CD4-positive, alpha-beta T cell treated with Interleukin-10 for 1 hour (primary cell): ENCODE measurements around the gene MLST8.
"Not testable (repeated sequence)": the region's sequence is repeated elsewhere in the genome, so short reads cannot be mapped to it uniquely, and the experiment has no call there.

Experiments used
- DNase-seq: peaks from one replicate; pipeline ENCODE4 v3.0.0-alpha.2; 2020

MLST8 gene

DNA sequence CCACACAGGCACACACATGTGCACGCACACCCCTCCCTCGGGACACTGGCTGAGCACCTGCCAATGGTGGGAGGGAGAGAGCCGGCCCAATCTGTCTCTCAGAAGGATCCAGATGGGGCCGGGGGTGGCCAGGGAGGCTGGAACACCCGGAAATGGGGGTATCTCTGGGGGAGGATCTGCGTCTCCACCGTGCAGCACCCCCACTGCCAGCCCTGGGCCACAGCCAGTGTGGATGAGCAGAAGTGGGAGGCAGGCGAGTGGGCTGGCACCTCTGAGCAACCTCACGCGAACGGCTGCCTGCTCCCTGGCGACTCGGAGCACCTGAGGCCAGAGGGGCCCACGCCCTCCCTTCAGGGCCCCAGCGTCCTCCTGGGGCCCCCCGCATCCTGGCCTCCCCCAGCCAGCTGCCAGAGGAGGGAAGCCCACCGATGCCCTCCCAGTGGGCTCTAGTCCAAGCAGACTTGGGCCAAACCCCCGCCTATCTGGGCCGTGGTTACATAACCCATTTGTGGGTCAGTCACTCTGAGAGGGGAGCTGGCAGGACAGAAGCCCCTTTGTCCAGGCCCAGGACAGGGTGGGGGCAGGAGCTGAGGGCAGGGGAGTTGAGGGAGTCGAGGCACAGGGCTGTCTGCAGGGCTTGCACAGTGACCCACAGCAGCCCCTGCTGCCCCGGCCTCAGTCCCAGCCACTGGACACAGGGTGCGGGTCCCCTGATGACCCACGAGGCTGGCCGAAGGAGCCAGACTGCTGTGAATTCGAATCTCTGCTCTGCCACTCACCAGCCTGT lies 14.4 kb upstream of the MLST8 start:
- no peak for DNase-seq

DNA sequence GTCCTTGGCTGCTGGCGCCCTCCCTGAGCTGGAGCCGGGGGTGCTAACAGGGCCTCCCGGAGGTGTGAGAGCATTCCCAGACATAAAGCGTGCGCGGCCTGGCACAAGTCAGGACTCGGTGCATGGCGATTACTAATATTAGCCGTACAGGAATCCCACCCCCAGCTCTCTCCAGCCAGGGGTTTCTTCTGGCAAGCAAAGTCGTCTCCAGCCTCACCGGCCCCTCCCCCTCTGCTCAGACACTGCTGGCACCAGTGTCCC lies 13.9 kb upstream of the MLST8 start:
- no peak for DNase-seq

DNA sequence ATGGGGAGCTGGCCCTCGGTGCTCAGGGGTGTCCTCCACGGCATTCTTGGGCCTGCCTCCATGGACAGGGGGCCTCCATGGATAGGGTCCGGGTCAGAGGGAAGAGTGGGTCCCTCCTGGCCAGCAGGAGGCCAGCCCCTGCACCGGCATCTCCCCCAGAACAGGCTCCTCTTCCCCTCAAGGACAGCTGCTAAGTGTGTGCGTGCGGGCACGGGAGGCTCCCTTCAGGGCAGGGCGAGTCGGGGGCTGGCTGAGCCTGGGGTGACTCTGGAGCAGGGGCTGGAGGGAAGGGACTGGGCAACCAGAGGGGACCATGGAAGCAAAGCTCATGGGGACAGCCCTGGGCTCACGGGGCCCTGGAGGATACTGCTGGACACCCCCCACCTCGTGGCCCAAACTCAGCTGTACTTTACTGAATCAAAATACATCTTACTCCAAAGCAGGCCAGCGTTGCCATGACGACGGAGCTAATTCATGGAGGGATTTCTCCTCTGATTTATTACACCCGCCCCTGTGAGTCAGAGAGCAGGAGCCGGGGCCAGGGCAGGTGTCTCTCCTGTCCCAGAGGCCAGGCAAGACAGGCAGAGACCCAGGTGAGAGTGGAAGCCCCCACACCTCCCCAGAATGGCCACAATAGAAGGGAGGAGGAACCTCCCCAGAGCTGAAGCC lies 11.0 kb upstream of the MLST8 start:
- no peak for DNase-seq

DNA sequence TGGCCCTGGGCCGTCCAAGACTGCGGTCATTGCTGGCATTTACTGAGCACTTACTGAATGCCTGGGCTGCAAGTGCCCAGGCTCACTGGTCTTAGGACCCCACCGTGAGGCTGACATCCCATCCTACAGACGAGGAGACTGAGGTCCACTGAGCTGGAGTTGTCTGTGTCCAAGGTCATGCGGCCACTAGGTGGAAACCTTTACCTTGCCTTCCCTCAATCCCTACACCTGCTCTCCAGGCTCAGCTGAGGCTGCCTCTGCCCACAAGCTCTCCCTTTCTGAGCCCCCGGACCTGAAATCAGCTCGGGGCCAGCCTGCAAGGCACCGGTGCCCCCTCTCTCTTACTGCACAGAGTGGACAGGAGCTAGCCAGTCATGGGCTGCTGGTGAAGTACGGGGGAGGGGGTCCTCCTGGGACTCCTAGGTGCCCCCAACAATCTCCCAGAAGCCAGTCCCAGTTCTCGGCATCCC lies 10.4 kb upstream of the MLST8 start:
- peak; percentile 68 for DNase-seq

DNA sequence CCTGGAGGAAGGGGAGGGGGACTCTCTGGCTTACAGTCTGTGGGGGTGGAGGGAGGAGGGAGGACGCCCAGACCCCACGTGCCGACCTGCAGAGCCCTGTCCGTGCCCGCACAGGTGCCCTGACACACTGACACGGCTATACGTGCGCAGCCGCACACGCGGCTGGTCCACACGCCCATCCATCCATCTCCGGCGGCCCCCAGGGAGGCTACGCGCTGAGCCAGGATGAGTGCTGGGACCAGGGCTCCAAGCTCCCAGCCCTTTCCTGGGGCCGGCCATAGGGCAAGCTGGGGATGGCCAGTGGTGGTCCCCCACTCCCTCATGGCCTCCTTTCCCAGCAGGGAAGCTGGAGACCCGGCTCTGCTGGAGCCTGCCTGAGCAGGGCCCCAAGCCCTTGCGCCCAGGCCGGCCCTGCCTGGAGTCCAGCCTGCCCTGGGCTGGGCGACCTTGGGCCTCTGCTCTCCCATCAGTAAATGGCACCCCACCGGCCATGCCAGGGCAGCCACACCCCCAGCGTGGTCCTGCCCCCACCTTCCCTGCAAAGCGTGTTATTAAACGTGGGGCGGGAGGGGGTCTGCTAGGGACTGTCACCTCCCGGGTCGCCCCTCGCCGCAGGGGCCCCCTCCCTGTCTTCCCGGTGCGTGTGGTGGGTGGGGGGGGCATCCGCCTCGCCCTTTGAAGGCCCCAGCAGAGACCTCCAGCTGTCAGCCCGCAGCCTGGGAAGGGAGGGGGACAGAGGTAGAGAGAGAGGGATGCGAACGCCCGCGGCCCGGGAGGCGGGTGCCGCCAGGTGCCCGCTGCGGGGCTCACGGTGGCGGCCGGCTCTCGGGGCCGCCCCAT lies 9.7 kb upstream of the MLST8 start:
- DNase-seq: no peak

DNA sequence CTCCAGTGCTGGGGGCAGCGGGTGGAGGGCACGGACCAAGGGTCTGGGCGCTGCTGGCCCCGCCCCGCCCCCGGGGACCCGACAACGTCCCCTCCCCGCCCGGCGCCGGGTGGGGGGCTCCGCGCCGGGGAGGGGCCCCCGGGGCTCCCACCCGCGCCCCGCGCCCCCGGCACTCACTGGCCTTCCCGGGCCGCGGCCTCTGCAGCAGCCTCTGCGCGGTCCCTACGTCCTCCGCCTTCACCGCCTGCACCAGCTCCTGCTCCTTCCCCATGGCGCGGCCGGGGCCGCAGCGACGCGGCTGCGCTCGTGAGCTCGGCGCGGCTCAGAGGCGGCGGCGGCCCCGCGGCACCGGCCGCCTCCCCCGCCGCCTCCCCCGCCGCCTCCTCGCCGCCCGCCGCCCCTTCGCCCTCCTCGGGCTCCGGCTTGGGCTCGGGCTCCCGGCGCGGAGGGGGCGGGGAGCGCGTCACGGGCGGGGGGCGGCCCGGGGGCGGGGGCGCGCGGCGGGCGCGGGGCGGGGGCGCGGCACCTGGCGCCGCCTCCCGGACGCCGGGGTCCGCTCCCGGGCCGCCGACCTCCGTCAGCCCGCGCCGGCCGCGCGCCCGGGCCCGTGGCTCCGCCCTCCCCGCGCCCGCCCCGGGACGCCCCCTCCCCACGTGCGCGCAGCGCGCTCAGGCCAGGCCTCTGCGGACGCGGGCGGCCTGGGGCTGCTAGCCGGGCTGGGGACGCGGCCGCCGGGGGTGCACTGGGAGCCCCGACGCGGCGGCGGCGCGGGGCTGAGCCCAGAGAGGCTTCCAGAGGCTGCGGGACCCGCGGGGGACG lies 8.9 kb upstream of the MLST8 start, which contains the start of gene CASKIN1:
CASKIN1 (minus strand) TSS at position 444 of the 819 bp plus-strand sequence; CDS start at position 271, 173 bp downstream.
- no peak for DNase-seq

DNA sequence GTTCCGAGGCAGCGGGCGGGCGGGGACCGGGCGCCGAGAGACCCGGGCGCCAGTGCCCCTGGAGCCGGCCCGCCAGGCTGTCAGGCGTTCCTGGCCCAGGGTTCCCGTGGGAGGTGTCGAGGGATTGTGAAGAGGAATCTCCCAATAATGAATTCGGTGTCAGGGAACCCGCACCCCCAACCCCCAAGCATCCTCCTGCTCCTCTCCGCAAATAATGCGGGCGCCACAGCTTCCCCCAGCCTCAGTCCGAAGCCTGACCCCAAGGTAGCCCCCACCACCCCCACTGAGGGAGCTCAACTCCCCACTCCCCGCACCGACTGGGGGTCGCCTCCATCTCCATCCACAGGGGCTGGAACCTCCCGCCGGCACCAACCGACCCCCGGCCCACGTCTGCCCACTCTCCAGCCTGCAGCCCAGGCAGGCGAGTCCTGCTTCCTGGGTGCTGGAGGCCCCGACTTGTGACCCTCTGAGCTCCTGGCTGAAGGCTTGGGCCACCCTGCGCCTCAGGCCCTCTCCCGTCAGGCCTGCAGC lies 8.2 kb upstream of the MLST8 start:
- no peak for DNase-seq

DNA sequence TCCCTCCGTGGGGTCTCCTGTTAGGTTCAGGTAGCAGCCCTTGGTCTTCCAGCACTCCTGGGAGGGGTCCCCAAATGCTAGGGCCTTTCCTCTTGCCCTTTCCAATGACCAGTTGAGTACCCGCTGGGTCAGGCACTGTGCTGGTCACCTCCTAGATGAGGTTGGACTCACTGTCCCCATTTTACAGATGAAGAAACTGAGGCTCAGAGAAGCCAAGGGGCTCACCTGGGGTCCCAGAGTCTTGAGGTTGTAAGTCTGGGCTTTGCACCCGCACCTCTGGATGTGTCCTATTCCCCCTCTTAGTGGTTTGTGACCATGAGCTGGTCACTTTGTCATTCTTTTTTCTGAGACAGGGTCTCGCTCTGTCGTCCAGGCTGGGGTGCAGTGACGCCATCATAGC lies 7.5 kb upstream of the MLST8 start:
- no peak for DNase-seq

DNA sequence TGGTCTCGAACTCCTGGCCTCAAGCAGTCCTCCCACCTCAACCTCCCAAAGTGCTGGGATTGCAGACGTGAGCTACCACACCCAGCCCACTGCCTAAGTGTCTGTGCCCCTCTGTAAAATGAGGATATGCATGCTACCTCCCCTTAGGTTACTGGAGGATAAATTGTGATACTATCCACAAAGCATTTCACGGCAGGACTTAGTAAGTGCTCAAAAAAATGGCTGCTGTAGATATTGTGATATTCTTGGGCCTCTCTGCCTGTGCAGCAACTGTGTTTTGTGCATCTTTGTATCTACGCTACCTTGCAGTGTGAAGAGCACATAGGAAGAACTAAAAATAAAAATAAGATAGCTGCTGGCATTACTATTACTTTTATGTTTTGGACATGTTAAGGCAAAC lies 7.0 kb upstream of the MLST8 start:
- no peak for DNase-seq

DNA sequence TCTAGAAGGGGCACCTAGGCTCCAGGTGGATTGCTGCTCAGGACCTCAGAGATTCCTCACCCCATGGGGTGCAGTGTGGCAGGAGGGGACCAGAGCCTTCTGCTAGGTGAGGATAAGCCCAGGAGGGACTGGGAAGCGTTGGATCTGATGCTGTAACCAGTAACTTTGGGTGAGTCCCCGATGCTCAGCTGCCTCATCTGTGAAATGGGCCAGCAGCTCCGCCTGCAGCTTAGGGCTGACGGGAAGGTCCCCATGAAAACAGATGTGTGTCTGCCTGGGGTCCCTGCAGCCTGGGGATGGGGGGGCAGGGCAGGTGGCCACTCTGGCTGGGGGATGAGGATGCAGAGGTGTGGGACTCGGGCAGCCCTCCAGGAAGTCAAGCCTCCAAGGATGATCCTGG lies 6.2 kb upstream of the MLST8 start:
- DNase-seq: no peak

DNA sequence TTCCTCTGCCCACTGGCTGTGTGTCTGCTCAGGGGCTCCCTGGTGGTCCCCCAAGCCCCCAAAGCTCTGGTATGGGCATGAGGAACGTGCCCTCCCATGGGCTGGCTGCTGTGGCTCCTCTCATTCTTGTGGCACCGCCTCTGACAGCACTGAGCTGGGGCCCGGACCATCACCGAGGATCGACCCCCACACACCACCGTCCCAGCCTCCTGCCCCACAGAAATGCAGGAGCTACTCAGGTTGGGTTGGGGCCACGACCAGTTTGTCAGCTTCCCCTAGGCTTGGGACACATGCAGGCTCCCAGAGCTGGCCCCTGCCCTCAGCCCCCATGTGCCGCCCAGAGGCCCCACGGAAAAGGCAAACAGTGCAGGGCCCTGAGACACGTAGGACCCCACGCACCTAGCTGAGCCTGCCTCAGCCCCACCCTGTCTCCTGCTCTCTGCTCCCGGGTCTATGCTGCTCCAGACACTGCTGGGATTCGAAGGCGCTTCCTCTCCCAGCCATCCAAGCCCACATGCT lies 5.6 kb upstream of the MLST8 start:
- DNase-seq: no peak

DNA sequence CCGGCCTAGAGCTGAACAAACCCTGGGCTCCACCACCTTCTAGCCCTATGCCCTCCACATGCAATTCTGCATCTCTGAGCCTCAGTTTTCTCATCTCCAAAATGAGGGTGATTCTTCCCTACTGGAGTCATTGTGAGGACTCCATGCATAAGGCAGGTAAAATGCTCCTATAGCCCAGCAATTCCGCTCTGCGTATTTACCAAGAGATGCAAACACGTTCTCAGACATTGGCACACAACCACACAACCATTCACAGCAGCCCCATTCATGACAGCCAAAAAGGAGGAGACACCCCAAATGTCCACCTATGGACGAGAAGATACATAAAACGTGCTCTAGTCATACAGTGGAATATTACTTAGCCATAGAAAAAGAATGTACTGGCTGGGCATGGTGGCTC lies 4.9 kb upstream of the MLST8 start:
- no peak for DNase-seq

DNA sequence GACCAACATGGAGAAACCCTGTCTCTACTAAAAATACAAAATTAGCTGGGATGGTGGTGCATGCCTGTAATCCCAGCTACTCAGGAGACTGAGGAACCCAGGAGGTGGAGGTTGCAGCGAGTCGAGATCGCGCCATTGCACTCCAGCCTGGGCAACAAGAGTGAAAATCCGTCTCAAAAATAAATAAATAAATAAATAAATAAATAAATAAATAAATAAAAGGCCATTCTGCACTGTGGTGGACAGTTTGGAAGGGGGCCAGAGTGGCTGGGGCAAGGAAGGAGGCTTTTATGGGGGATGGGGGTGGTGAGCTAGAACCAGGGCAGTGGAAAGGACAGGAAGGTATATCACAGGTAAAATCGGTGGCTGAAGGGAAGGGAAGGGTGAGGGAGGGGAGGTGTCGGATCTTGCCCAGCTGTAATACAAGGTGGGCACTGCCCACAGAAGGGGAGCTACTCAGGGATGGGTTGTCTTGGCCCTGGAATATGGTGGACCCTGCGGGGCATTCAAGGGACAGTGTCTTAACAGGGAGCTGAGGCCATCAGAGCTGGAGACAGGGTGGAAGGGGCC lies 2.0 kb upstream of the MLST8 start:
- not testable (repeated sequence) for DNase-seq

DNA sequence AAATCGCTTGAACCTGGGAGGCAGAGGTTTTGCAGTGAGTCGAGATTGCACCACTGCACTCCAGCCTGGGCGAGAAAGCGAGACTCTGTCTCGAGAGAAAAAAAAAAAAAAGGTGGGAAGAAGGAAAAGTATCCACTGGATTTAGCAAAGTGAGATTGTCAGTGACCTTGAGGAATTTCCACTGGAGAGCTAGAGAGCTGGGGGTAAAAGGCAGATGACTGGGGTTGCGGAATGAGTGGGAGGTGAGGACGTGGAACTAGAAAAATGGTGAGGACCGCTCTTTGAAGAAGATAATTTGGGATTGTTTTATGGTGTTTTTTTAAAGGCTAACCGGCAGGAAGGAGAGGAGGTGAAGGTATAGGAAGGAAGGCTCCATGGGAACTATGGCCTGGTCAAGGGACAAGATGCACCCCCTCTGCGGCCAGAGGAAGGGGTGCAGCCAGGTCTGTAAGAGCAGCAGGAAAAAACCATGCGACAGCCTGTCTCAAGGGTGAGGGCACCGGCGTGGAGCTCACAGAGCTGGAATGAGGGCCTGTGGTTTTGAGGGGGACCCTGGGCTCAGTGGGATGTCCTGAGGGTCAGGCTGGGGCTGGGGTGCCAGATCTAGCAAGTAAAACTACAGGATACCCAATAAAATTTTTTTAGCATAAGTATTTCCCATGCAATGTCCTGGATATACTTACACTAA lies 694 bp upstream of the MLST8 start:
- no peak for DNase-seq

DNA sequence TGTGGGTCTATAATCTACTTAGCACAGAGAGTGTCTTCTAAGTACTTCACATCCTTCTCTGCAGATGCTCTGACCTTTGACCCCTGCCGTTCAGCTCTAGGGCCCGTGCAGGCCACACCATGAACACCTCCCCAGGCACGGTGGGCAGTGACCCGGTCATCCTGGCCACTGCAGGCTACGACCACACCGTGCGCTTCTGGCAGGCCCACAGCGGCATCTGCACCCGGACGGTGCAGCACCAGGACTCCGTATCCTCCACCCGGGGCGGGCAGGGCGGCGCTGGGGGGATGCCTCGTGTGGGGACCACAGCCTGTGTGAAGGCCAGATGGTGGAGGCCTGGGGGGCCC lies 686 bp downstream of the MLST8 start:
- DNase-seq: no peak

DNA sequence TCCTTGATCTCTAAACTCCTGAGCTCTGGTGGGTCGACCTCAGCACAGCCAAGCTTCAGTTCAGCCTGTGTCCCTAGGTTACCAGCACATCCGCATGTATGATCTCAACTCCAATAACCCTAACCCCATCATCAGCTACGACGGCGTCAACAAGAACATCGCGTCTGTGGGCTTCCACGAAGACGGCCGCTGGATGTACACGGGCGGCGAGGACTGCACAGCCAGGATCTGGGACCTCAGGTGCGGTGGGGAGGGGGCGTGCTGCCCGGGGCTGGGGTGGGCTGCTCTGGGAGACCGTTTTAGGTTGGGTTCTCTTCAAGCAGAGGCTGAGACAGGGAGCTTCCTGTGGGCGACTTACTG lies 1.1 kb downstream of the MLST8 start:
- no peak for DNase-seq

DNA sequence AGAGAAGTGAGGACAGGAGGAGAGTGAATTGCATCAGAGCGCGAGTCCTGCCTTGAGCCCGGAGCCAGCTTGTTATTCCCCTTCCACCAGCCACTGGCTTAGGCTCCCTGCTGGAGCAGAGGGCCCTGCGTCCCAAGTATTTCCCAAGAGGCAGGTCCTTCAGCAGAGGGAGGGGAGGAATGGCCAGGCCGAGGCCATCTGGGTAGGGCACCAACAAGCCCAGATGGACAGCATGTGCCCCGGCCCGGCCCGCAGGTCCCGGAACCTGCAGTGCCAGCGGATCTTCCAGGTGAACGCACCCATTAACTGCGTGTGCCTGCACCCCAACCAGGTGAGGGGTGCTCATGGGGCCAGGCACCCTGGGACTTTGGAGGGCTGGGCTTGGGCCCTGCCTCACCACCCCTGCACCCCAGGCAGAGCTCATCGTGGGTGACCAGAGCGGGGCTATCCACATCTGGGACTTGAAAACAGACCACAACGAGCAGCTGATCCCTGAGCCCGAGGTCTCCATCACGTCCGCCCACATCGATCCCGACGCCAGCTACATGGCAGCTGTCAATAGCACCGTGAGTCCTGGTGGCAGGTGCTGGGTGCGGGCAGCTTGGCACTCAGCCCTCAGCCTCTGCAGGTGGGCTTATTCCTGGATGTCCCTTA lies 1.7 kb downstream of the MLST8 start:
- DNase-seq: no peak

DNA sequence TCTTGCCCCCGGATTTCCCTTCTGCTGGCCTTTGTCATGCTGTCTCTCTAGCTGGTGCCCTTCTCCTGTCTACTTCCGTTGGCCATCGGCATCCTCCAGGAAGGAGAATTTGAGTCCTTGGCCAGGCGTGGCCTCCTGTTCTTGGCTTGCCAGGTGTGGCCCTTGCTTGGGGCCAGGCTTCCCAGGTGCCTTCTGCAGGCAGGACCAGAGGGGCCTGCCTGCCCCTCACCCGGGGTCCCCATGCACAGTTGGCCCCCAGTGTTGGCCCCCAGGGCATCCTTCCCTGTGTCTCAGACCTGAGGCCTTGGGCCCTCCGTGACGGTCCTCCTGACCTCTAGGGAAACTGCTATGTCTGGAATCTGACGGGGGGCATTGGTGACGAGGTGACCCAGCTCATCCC lies 2.6 kb downstream of the MLST8 start:
- DNase-seq: no peak

DNA sequence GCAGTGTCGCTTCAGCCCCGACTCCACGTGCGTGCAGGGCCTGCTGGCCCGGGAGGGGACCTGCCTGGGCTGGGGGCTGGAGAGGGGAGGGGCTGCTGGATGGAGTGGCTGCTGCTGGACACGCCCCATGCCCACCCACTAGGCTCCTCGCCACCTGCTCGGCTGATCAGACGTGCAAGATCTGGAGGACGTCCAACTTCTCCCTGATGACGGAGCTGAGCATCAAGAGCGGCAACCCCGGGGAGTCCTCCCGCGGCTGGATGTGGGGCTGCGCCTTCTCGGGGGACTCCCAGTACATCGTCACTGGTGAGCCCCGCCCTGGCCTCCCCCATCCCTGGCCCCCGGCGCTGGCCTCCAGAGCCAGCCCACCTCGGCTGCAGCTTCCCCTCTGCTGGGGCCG lies 3.1 kb downstream of the MLST8 start:
- no peak for DNase-seq

DNA sequence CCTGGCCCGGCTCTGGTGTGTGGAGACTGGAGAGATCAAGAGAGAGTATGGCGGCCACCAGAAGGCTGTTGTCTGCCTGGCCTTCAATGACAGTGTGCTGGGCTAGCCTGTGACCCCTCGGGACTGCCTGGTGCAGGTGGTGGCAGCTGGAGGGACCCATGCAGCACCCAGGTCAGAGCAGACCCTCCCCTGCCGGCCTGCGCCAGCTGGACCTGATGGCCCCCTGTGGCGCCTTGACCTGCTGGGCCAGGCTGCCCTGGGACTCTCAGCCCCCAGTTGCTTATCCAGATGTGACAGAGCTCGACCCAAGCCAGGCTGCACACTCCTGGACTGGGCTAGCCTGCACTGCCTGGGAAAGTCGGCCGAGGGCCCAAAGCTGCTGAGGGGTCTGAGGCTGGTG lies 3.5 kb downstream of the MLST8 start:
- DNase-seq: no peak
